ENCODE data around the gene ADM.

Gene ADM

GRCh38 chr11:10291801-10292638, 12.9 kb upstream of the ADM start:
- no peak for DNase-seq

- DNase-seq: peak; percentile 47
These were observed 11.2 kb upstream of the ADM start, which contains the start of gene SBF2 for GRCh38 chr11:10293423-10294289. Gene SBF2 (minus strand): TSS chr11:10294219. CDS start chr11:10294069, 150 bp downstream.

GRCh38 chr11:10294290-10294953, 10.5 kb upstream of the ADM start:
- DNase-seq: no peak

GRCh38 chr11:10295064-10295901, 9.6 kb upstream of the ADM start:
- no peak for DNase-seq

- peak; percentile 25 for DNase-seq
These were observed 6.5 kb upstream of the ADM start for GRCh38 chr11:10298342-10298741.

GRCh38 chr11:10301656-10302358, 3.1 kb upstream of the ADM start:
- no peak for DNase-seq

- peak; percentile 42 for DNase-seq
These were observed 2.5 kb upstream of the ADM start for GRCh38 chr11:10302359-10302743.

GRCh38 chr11:10302744-10303557, 1.9 kb upstream of the ADM start:
- DNase-seq: peak; percentile 59

GRCh38 chr11:10303558-10304363, 1.1 kb upstream of the ADM start:
- peak; percentile 28 for DNase-seq

GRCh38 chr11:10305262-10305963, 540 bp downstream of the ADM start:
- DNase-seq: no peak

GRCh38 chr11:10305964-10306918, 1.4 kb downstream of the ADM start:
- DNase-seq: no peak

- no peak for DNase-seq
These were observed 2.1 kb downstream of the ADM start for GRCh38 chr11:10307022-10307399.

GRCh38 chr11:10307400-10308200, 2.7 kb downstream of the ADM start:
- peak; percentile 75 for DNase-seq

- no peak for DNase-seq
These were observed 3.5 kb downstream of the ADM start for GRCh38 chr11:10308201-10308954.

GRCh38 chr11:10309163-10310093, 4.6 kb downstream of the ADM start:
- peak; percentile 34 for DNase-seq

Data from DMS153 (cell line).